WTC11 (cell line): Measurements from ENCODE around the gene ITM2C.

Experiments
- ESRRA ChIP-seq: sonication (generic); formaldehyde crosslinking; IDR thresholded peaks from 2 replicates; pipeline ENCODE4 v1.8.1; 2022; ENCODE audit warnings: mild to moderate bottlenecking, missing genetic modification reagents, borderline replicate concordance
- NR2C2 ChIP-seq: sonication (generic); formaldehyde crosslinking; IDR thresholded peaks from 2 replicates; pipeline ENCODE4 v1.8.0; 2022; ENCODE audit warnings: mild to moderate bottlenecking, missing genetic modification reagents
- RELA ChIP-seq: sonication (generic); formaldehyde crosslinking; IDR thresholded peaks from 2 replicates; pipeline ENCODE4 v1.8.1; 2022; ENCODE audit warnings: missing genetic modification reagents, mild to moderate bottlenecking, borderline replicate concordance
- TEAD1 ChIP-seq: sonication (generic); formaldehyde crosslinking; IDR thresholded peaks from 2 replicates; pipeline ENCODE4 v1.8.0; 2022; ENCODE audit warnings: mild to moderate bottlenecking, missing genetic modification reagents
- TF ChIP-seq, protein P1 (sequence below): sonication (generic); formaldehyde crosslinking; IDR thresholded peaks from 2 replicates; pipeline ENCODE4 v1.8.1; 2023; ENCODE audit warnings: mild to moderate bottlenecking, missing genetic modification reagents, moderate library complexity
- TF ChIP-seq, protein P2 (sequence below): fragments of 200-600 bp; IDR thresholded peaks from 2 replicates; pipeline ENCODE4 v1.8.0; 2022; ENCODE audit warnings: antibody characterized with exemption
- TF ChIP-seq, protein P3 (sequence below): sonication (generic); formaldehyde crosslinking; IDR thresholded peaks from 2 replicates; pipeline ENCODE4 v1.8.0; 2022; ENCODE audit warnings: mild to moderate bottlenecking, missing genetic modification reagents
- TF ChIP-seq, protein P4 (sequence below): sonication (generic); formaldehyde crosslinking; IDR thresholded peaks from 2 replicates; pipeline ENCODE4 v1.8.0; 2023; ENCODE audit warnings: mild to moderate bottlenecking, missing genetic modification reagents
- TF ChIP-seq, protein P5 (sequence below): sonication (generic); formaldehyde crosslinking; conservative IDR thresholded peaks from 2 replicates; pipeline ENCODE4 v1.8.1; 2022; ENCODE audit warnings: mild to moderate bottlenecking, missing genetic modification reagents
- TF ChIP-seq, protein P6 (sequence below): sonication (generic); formaldehyde crosslinking; IDR thresholded peaks from 2 replicates; pipeline ENCODE4 v1.8.1; 2022; ENCODE audit warnings: mild to moderate bottlenecking, moderate library complexity, missing genetic modification reagents

DNA sequence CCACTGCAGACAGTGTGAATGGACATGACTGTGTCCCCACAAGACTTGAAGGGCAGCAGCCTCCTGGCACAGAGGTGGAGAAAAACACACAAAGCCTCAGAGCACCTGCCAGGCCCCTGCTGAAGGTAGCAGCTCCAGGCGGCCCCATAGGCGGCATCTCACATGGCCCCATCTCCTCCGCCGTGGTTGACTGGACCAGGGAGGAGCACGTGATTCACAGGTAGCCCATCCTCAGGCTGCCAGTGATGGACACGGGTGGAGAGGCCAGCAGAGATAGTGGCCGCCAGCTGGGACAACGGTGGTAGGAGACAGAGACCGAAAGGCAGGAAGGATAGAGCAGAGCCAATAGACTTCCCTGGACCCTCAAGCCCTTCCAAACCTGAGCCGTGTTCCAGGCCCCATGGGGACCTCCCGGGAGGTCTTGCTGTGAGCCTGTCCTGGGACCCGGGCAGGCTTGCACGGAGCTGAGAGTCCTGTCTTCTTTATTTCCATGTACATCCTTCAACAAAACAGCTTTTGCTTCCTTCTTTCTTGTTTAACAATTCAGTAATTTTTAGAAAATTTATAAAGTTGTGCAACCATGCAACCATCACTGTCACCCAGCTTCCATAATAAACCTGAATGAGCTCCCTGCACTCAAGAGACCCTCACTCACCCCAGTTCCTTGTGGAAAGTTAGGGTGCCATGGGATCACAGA lies 33.4 kb downstream of the ITM2C start:
- no peak for TF ChIP-seq ESRRA (CRISPR knock-in tag)
- no peak for TF ChIP-seq NR2C2
- TF ChIP-seq, protein P1, sequence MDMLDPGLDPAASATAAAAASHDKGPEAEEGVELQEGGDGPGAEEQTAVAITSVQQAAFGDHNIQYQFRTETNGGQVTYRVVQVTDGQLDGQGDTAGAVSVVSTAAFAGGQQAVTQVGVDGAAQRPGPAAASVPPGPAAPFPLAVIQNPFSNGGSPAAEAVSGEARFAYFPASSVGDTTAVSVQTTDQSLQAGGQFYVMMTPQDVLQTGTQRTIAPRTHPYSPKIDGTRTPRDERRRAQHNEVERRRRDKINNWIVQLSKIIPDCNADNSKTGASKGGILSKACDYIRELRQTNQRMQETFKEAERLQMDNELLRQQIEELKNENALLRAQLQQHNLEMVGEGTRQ (CRISPR knock-in tag), result no peak
- TF ChIP-seq, protein P2, sequence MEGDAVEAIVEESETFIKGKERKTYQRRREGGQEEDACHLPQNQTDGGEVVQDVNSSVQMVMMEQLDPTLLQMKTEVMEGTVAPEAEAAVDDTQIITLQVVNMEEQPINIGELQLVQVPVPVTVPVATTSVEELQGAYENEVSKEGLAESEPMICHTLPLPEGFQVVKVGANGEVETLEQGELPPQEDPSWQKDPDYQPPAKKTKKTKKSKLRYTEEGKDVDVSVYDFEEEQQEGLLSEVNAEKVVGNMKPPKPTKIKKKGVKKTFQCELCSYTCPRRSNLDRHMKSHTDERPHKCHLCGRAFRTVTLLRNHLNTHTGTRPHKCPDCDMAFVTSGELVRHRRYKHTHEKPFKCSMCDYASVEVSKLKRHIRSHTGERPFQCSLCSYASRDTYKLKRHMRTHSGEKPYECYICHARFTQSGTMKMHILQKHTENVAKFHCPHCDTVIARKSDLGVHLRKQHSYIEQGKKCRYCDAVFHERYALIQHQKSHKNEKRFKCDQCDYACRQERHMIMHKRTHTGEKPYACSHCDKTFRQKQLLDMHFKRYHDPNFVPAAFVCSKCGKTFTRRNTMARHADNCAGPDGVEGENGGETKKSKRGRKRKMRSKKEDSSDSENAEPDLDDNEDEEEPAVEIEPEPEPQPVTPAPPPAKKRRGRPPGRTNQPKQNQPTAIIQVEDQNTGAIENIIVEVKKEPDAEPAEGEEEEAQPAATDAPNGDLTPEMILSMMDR, result no peak
- TF ChIP-seq, protein P3, sequence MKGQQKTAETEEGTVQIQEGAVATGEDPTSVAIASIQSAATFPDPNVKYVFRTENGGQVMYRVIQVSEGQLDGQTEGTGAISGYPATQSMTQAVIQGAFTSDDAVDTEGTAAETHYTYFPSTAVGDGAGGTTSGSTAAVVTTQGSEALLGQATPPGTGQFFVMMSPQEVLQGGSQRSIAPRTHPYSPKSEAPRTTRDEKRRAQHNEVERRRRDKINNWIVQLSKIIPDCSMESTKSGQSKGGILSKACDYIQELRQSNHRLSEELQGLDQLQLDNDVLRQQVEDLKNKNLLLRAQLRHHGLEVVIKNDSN (CRISPR knock-in tag), result no peak
- TF ChIP-seq, protein P4, sequence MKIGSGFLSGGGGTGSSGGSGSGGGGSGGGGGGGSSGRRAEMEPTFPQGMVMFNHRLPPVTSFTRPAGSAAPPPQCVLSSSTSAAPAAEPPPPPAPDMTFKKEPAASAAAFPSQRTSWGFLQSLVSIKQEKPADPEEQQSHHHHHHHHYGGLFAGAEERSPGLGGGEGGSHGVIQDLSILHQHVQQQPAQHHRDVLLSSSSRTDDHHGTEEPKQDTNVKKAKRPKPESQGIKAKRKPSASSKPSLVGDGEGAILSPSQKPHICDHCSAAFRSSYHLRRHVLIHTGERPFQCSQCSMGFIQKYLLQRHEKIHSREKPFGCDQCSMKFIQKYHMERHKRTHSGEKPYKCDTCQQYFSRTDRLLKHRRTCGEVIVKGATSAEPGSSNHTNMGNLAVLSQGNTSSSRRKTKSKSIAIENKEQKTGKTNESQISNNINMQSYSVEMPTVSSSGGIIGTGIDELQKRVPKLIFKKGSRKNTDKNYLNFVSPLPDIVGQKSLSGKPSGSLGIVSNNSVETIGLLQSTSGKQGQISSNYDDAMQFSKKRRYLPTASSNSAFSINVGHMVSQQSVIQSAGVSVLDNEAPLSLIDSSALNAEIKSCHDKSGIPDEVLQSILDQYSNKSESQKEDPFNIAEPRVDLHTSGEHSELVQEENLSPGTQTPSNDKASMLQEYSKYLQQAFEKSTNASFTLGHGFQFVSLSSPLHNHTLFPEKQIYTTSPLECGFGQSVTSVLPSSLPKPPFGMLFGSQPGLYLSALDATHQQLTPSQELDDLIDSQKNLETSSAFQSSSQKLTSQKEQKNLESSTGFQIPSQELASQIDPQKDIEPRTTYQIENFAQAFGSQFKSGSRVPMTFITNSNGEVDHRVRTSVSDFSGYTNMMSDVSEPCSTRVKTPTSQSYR (CRISPR knock-in tag), result no peak
- no peak for TF ChIP-seq RELA (CRISPR knock-in tag)
- TF ChIP-seq, protein P5, sequence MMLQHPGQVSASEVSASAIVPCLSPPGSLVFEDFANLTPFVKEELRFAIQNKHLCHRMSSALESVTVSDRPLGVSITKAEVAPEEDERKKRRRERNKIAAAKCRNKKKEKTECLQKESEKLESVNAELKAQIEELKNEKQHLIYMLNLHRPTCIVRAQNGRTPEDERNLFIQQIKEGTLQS, result no peak
- TF ChIP-seq, protein P6, sequence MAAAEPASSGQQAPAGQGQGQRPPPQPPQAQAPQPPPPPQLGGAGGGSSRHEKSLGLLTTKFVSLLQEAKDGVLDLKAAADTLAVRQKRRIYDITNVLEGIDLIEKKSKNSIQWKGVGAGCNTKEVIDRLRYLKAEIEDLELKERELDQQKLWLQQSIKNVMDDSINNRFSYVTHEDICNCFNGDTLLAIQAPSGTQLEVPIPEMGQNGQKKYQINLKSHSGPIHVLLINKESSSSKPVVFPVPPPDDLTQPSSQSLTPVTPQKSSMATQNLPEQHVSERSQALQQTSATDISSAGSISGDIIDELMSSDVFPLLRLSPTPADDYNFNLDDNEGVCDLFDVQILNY (CRISPR knock-in tag), result no peak
- no peak for TF ChIP-seq TEAD1 (CRISPR knock-in tag)
